ENCODE results near the gene CELF2. TPM values are rescaled to one million over a fixed set of nuclear protein-coding genes. Genes with fewer than 3 reads are reported as not detected.

The CELF2 gene
- total and polyA plus RNA-seq, 9 of the 15 experiments (the other 6 are each of a cell fraction or from before 2014, with no cell fraction given) = 4.0 to 20.3 (median 11.1) TPM

DNA sequence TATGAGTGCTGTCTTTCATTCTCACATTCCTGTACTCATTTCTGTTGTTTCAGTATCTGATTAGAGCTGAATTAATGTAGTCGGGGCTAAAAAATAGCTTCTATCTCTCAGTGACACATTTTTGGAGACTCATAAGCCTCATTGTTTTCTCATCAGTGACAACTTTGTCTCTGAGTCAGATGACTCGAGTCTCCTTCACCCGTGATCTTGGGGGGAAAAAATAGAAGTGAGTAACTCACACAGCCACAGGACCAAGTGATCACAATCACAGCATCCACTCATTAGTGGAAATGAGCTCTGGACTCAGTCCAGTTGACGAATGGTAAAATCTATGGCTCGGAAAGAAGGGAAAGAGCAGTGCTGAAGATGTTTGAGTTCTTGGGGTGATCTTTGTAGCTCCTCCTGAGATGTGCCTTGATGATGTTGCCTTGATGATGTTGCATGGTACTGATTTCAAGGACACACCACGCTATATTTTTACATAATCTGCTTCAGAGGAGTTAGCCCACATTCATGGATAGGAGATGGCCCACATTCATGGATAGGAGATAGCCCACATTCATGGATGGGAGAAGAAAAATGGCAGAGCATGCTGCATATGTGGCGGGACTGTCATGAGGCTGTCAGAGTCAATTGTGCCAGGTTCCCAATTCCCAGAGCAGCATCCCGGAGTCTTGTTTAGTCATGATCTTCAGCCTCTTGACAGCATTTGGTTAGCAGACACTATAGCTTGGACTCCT, 214.7 kb downstream of the CELF2 start:
- Histone ChIP-seq H3K4me1 (replicated peaks in 1 of 2; ENCODE audit: control insufficient read depth in 2 of 2, insufficient read depth in 2 of 2, low read length in 2 of 2) (peaks cover 0 to 7% of the 10 kb centered on the region in 2 experiments; a peak in 1 of 5 replicates), H4K20me1 (replicated peaks; ENCODE audit: control insufficient read depth, insufficient read depth, low read length) (no peaks in the 10 kb centered on the region), H3K36me3 (ENCODE audit: control insufficient read depth, insufficient read depth, low read length) (no peaks in the 10 kb centered on the region), H3K9ac (ENCODE audit: insufficient read depth in 1 of 2, low read depth in 2 of 2, low read length in 2 of 2) (no peak overlapping the region), H3K4me3 (no peak overlapping the region), H3K27ac (ENCODE audit: extremely low read depth, low read depth, low read length) (no peak overlapping the region), H3K79me2 (ENCODE audit: control insufficient read depth, insufficient read depth, low read length) (no peaks in the 10 kb centered on the region), H3K27me3 (ENCODE audit: control insufficient read depth in 2 of 2, insufficient read depth in 2 of 2, low read length in 2 of 2) (no peaks in the 10 kb centered on the region; a peak in 2 of 5 replicates), H3K9me1 (ENCODE audit: control insufficient read depth, insufficient read depth, low read length) (no peaks in the 10 kb centered on the region), H2AFZ (ENCODE audit: low read depth, low read length) (no peak overlapping the region), H3K4me2 (ENCODE audit: insufficient read depth, low read length) (no peak overlapping the region), H3K9me3 (replicated peaks; ENCODE audit: control insufficient read depth, insufficient read depth, low read depth, low read length) (no peaks in the 10 kb centered on the region)
- intact Hi-C loops (cut with micrococcal nuclease) = no loop called here
- in situ Hi-C loops (cut with MboI) = no loop called here
- FAIRE-seq (no peak), ATAC-seq (no peak), DNase-seq (ENCODE audit: extremely low read depth in 1 of 4, low spot score in 3 of 4) (no peak)
- ChIA-PET CTCF (ENCODE audit: low intra/inter-chr PET ratio) (no interaction called here), POLR2A (interaction anchor here (1.2 kb wide), 1 partner anchor 131 kb away, joined by 4 read pairs; no protein-coding TSS in a partner anchor)
- TF ChIP-seq, protein P1, sequence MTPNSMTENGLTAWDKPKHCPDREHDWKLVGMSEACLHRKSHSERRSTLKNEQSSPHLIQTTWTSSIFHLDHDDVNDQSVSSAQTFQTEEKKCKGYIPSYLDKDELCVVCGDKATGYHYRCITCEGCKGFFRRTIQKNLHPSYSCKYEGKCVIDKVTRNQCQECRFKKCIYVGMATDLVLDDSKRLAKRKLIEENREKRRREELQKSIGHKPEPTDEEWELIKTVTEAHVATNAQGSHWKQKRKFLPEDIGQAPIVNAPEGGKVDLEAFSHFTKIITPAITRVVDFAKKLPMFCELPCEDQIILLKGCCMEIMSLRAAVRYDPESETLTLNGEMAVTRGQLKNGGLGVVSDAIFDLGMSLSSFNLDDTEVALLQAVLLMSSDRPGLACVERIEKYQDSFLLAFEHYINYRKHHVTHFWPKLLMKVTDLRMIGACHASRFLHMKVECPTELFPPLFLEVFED (CRISPR knock-in tag; conservative IDR thresholded peaks at IDR 0.05) = no peak
- TF ChIP-seq RBM34 (IDR thresholded peaks at IDR 0.05; ENCODE audit: borderline replicate concordance, insufficient read depth, low read length) (no peak), TCFL5 (CRISPR knock-in tag; conservative IDR thresholded peaks at IDR 0.05) (no peak), NR1H2 (CRISPR knock-in tag; IDR thresholded peaks at IDR 0.05) (no peak), MEF2A (IDR thresholded peaks at IDR 0.05; ENCODE audit: control insufficient read depth, low read depth, low read length) (no peak), SP2 (IDR thresholded peaks at IDR 0.05; ENCODE audit: extremely low read depth, low read depth, low read length, poor library complexity, severe bottlenecking) (no peak), STAG1 (CRISPR knock-in tag; IDR thresholded peaks at IDR 0.05; ENCODE audit: borderline replicate concordance) (no peak), TAF15 (IDR thresholded peaks at IDR 0.05; ENCODE audit: low read depth, low read length) (no peak), NFIC (IDR thresholded peaks at IDR 0.05) (no peak), SIRT6 (IDR thresholded peaks at IDR 0.05; ENCODE audit: low read depth, low read length) (no peak), RFX7 (CRISPR knock-in tag; IDR thresholded peaks at IDR 0.05) (no peak), HMGN3 (IDR thresholded peaks at IDR 0.05; ENCODE audit: borderline replicate concordance, extremely low read depth, insufficient read length, low read depth, low read length) (no peak), IFI16 (CRISPR knock-in tag; IDR thresholded peaks at IDR 0.05) (no peak)
- TF ChIP-seq, protein P2, sequence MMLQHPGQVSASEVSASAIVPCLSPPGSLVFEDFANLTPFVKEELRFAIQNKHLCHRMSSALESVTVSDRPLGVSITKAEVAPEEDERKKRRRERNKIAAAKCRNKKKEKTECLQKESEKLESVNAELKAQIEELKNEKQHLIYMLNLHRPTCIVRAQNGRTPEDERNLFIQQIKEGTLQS (IDR thresholded peaks at IDR 0.05) = no peak
- TF ChIP-seq, protein P2 (CRISPR knock-in tag; conservative IDR thresholded peaks at IDR 0.05) = no peak
- TF ChIP-seq, protein P3, sequence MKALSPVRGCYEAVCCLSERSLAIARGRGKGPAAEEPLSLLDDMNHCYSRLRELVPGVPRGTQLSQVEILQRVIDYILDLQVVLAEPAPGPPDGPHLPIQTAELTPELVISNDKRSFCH (CRISPR knock-in tag; IDR thresholded peaks at IDR 0.05) = no peak
- TF ChIP-seq, protein P3 (tag; IDR thresholded peaks at IDR 0.05) = no peak
- WGBS (ENCODE audit: insufficient coverage, low coverage, missing lambda C conversion rate) = 48% methylated on average over 8 of the region's 8 CpGs
- BruUV-seq (replicated peaks) = no TSS peak

Measured in K562 (cell line).